Trophoblast cell (in vitro differentiated cells and primary cell): ENCODE results near the gene RALA.
"Not testable (repeated sequence)": the region's sequence is repeated elsewhere in the genome, so short reads cannot be mapped to it uniquely, and the experiment has no call there.

Experiments used
- DNase-seq, 2 donors: peaks; one replicate each; pipeline ENCODE4 v3.0.0-alpha.2; 2016
- H2AFZ ChIP-seq: 2 replicates; pipeline ENCODE4 v1.6.1; 2013; ENCODE audit warnings: low read length, moderate library complexity, mild to moderate bottlenecking; ENCODE audit not compliant: insufficient read depth, poor library complexity
- H2AK5ac ChIP-seq: 2 replicates; pipeline ENCODE4 v1.6.1; 2013; ENCODE audit warnings: mild to moderate bottlenecking, low read length
- H2BK120ac ChIP-seq: 2 replicates; pipeline ENCODE4 v1.6.1; 2013; ENCODE audit warnings: low read length, mild to moderate bottlenecking, moderate library complexity; ENCODE audit not compliant: insufficient read depth, poor library complexity
- H2BK12ac ChIP-seq: 2 replicates; pipeline ENCODE4 v1.6.1; 2013; ENCODE audit warnings: mild to moderate bottlenecking, low read length, moderate library complexity
- H2BK5ac ChIP-seq: 2 replicates; pipeline ENCODE4 v1.6.1; 2013; ENCODE audit warnings: low read length, low read depth, moderate library complexity, mild to moderate bottlenecking; ENCODE audit not compliant: poor library complexity
- H3K14ac ChIP-seq: 2 replicates; pipeline ENCODE4 v1.6.1; 2013; ENCODE audit warnings: mild to moderate bottlenecking, low read length
- H3K18ac ChIP-seq: 2 replicates; pipeline ENCODE4 v1.6.1; 2013; ENCODE audit warnings: mild to moderate bottlenecking, low read length
- H3K23ac ChIP-seq: 2 replicates; pipeline ENCODE4 v1.6.1; 2013; ENCODE audit warnings: low read length
- H3K27ac ChIP-seq: 2 replicates; pipeline ENCODE4 v1.5.1; 2013; ENCODE audit warnings: low read depth, mild to moderate bottlenecking, inconsistent platforms, low read length, moderate library complexity
- H3K27me3 ChIP-seq: 2 replicates; pipeline ENCODE4 v1.6.1; 2013; ENCODE audit warnings: inconsistent platforms, mild to moderate bottlenecking, low read length, moderate library complexity; ENCODE audit not compliant: insufficient read depth
- H3K36me3 ChIP-seq, 2 experiments: 1 replicate in 1 of 2; 2 replicates in 1 of 2; pipeline ENCODE4 v1.6.1; 2013; ENCODE audit warnings: low read length in 2 of 2, mild to moderate bottlenecking in 2 of 2, moderate library complexity in 1 of 2; ENCODE audit not compliant: insufficient read depth in 2 of 2, control insufficient read depth in 1 of 2
- H3K4ac ChIP-seq: 2 replicates; pipeline ENCODE4 v1.6.1; 2013; ENCODE audit warnings: low read depth, mild to moderate bottlenecking, low read length, moderate library complexity
- H3K4me1 ChIP-seq, 2 experiments: 1 replicate in 1 of 2; 2 replicates in 1 of 2; pipeline ENCODE4 v1.6.1; 2013; ENCODE audit warnings: low read length in 2 of 2, mild to moderate bottlenecking in 2 of 2, moderate library complexity in 1 of 2; ENCODE audit not compliant: insufficient read depth in 2 of 2, control insufficient read depth in 1 of 2
- H3K4me2 ChIP-seq: 2 replicates; pipeline ENCODE4 v1.6.1; 2013; ENCODE audit warnings: inconsistent platforms, mild to moderate bottlenecking, low read length, moderate library complexity
- H3K4me3 ChIP-seq: 2 replicates; pipeline ENCODE4 v1.5.1; 2013; ENCODE audit warnings: mild to moderate bottlenecking, low read depth, low read length, inconsistent platforms
- H3K79me1 ChIP-seq: one replicate; pipeline ENCODE4 v1.6.1; 2013; ENCODE audit warnings: low read length
- H3K79me2 ChIP-seq: 2 replicates; pipeline ENCODE4 v1.6.1; 2013; ENCODE audit warnings: low read length, mild to moderate bottlenecking; ENCODE audit not compliant: control insufficient read depth, insufficient read depth, poor library complexity
- H3K9ac ChIP-seq: 2 replicates; pipeline ENCODE4 v1.6.1; 2013; ENCODE audit warnings: mild to moderate bottlenecking, low read length
- H3K9me3 ChIP-seq: 2 replicates; pipeline ENCODE4 v1.6.1; 2013; ENCODE audit warnings: low read depth, mild to moderate bottlenecking, control low read depth, inconsistent platforms, low read length; ENCODE audit not compliant: insufficient read depth
- H4K12ac ChIP-seq: 2 replicates; pipeline ENCODE4 v1.6.1; 2013; ENCODE audit warnings: low read depth, mild to moderate bottlenecking, low read length, moderate library complexity
- H4K8ac ChIP-seq: 2 replicates; pipeline ENCODE4 v1.6.1; 2013; ENCODE audit warnings: low read depth, mild to moderate bottlenecking, low read length, moderate library complexity
- H4K91ac ChIP-seq: one replicate; pipeline ENCODE4 v1.6.1; 2013; ENCODE audit warnings: low read depth, mild to moderate bottlenecking, low read length, moderate library complexity
- WGBS: extraction: QIAGEN DNeasy Blood & Tissue Kit; methylation state at CpG from one replicate; pipeline ENCODE4 v1.1.7; 2013; ENCODE audit warnings: missing lambda C conversion rate; ENCODE audit not compliant: insufficient read length, insufficient coverage; ENCODE audit errors: extremely low coverage; 5-methylcytosine and 5-hydroxymethylcytosine counted together

RALA gene

GRCh38 chr7:39688611-39689480, 65.5 kb downstream of the RALA start:
- no peak overlapping the region for H4K12ac ChIP-seq
- no peaks in the 10 kb centered on the region for H3K79me1 ChIP-seq
- no peak overlapping the region for H2BK12ac ChIP-seq
- no peak overlapping the region for H4K8ac ChIP-seq
- no peaks in the 10 kb centered on the region for H3K36me3 ChIP-seq
- no peak overlapping the region for H3K23ac ChIP-seq
- H3K4me3 ChIP-seq = no peak overlapping the region
- H4K91ac ChIP-seq = no peak overlapping the region
- H3K14ac ChIP-seq = no peak overlapping the region
- no peak overlapping the region for H2AK5ac ChIP-seq
- no peaks in the 10 kb centered on the region for H3K4me1 ChIP-seq
- H2AFZ ChIP-seq = no peak overlapping the region
- no peak overlapping the region for H3K9ac ChIP-seq
- no peak overlapping the region for H3K4me2 ChIP-seq
- H3K18ac ChIP-seq = no peak overlapping the region
- no peak overlapping the region for H3K4ac ChIP-seq
- H2BK120ac ChIP-seq = no peak overlapping the region
- H2BK5ac ChIP-seq = no peak overlapping the region
- H3K79me2 ChIP-seq = no peaks in the 10 kb centered on the region
- DNase-seq = peak; percentile 52 to 73
- no peak overlapping the region for H3K27ac ChIP-seq
- no peaks in the 10 kb centered on the region for H3K27me3 ChIP-seq
- no peaks in the 10 kb centered on the region for H3K9me3 ChIP-seq
- WGBS = no CpG with 5 or more reads among the region's 9 CpGs

GRCh38 chr7:39691821-39692220, 68.4 kb downstream of the RALA start:
- Histone ChIP-seq H2AFZ (no peak overlapping the region), H3K4ac (no peak overlapping the region), H3K79me2 (no peaks in the 10 kb centered on the region), H4K8ac (no peak overlapping the region), H3K9ac (no peak overlapping the region), H3K4me2 (no peak overlapping the region), H2BK12ac (no peak overlapping the region), H4K91ac (no peak overlapping the region), H4K12ac (no peak overlapping the region), H3K9me3 (no peaks in the 10 kb centered on the region), H3K23ac (no peak overlapping the region), H2BK5ac (no peak overlapping the region), H3K27me3 (no peaks in the 10 kb centered on the region), H3K14ac (no peak overlapping the region), H3K18ac (no peak overlapping the region), H3K36me3 (no peaks in the 10 kb centered on the region), H2AK5ac (no peak overlapping the region), H3K4me3 (no peak overlapping the region), H3K79me1 (no peaks in the 10 kb centered on the region), H3K27ac (no peak overlapping the region), H3K4me1 (peaks cover 0 to 2% of the 10 kb centered on the region in 2 experiments), H2BK120ac (no peak overlapping the region)
- no CpG with 5 or more reads among the region's 2 CpGs for WGBS
- DNase-seq = no peak

- no CpG with 5 or more reads among the region's 4 CpGs for WGBS
- DNase-seq, H3K18ac ChIP-seq, H3K27me3 ChIP-seq, H2BK12ac ChIP-seq, H3K4me2 ChIP-seq, H2BK120ac ChIP-seq, H2AK5ac ChIP-seq, H3K9ac ChIP-seq, H3K9me3 ChIP-seq, H4K91ac ChIP-seq, H4K12ac ChIP-seq, H3K4me1 ChIP-seq, H3K79me1 ChIP-seq, H3K23ac ChIP-seq, H2AFZ ChIP-seq, H2BK5ac ChIP-seq, H4K8ac ChIP-seq, H3K4me3 ChIP-seq, H3K36me3 ChIP-seq, H3K79me2 ChIP-seq, H3K14ac ChIP-seq, H3K4ac ChIP-seq, H3K27ac ChIP-seq: not testable (repeated sequence)
Observed at GRCh38 chr7:39693086-39693485, 69.7 kb downstream of the RALA start.

GRCh38 chr7:39693812-39694211, 70.4 kb downstream of the RALA start:
- H2BK5ac ChIP-seq = no peak overlapping the region
- no peak overlapping the region for H3K4me3 ChIP-seq
- no peak overlapping the region for H2BK120ac ChIP-seq
- WGBS = no CpG with 5 or more reads among the region's 2 CpGs
- H3K23ac ChIP-seq = no peak overlapping the region
- H3K27ac ChIP-seq = no peak overlapping the region
- no peaks in the 10 kb centered on the region for H3K9me3 ChIP-seq
- H3K36me3 ChIP-seq = peaks cover 0 to 7% of the 10 kb centered on the region in 2 experiments
- DNase-seq = no peak
- no peak overlapping the region for H2BK12ac ChIP-seq
- H3K14ac ChIP-seq = no peak overlapping the region
- no peaks in the 10 kb centered on the region for H3K79me1 ChIP-seq
- no peak overlapping the region for H3K4me2 ChIP-seq
- H3K9ac ChIP-seq = no peak overlapping the region
- no peak overlapping the region for H4K8ac ChIP-seq
- peaks cover 0 to 2% of the 10 kb centered on the region in 2 experiments for H3K4me1 ChIP-seq
- no peak overlapping the region for H3K18ac ChIP-seq
- H3K4ac ChIP-seq = no peak overlapping the region
- no peak overlapping the region for H4K91ac ChIP-seq
- no peaks in the 10 kb centered on the region for H3K27me3 ChIP-seq
- H2AFZ ChIP-seq = no peak overlapping the region
- H2AK5ac ChIP-seq = no peak overlapping the region
- no peaks in the 10 kb centered on the region for H3K79me2 ChIP-seq
- H4K12ac ChIP-seq = no peak overlapping the region
